ENCODE data around the gene RFC3. TPM values are rescaled to one million over a fixed set of nuclear protein-coding genes. Genes with fewer than 3 reads are reported as not detected.

RFC3 gene
- total and polyA plus RNA-seq, 2 of the 13 experiments (the other 11 are each of a cell fraction or from before 2014, with no cell fraction given), result 16.0 to 55.7 TPM

DNA sequence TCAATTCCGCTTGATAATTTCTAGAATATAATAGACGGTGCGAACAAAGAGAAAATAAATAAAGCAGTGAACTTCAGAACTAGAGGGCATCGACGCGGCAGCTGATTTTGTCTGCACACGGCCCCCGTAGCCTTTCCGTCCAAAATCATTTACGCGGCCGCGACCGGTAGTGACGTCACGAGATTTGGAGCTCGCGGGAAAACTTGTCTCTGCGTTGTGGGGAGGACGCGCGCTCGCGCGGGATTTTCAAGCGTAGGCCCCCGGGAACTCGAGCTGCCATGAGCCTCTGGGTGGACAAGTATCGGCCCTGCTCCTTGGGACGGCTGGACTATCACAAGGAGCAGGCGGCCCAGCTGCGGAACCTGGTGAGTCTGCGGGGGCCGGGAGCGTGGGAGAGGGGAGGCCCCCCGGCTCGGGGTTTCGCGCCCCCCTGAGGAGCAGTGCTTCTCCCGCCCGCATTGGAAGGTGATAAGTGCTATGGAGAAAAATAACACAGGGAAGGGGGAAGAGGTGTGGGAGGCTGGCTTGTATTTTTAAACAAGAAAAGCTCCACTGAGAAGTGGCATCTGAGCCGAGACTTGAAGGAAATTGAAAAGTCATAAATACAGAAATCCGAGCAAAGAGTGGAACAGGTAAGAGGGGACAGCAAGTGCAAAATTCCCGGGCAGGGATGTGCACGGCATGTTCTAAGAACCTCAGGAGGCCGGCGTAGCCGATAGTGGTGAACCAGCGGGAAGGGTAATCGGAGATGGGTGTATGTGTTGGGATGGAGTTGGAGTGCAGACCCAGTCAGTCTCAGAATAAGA lies at the start of gene RFC3 (continued):
- TF ChIP-seq, protein P1, sequence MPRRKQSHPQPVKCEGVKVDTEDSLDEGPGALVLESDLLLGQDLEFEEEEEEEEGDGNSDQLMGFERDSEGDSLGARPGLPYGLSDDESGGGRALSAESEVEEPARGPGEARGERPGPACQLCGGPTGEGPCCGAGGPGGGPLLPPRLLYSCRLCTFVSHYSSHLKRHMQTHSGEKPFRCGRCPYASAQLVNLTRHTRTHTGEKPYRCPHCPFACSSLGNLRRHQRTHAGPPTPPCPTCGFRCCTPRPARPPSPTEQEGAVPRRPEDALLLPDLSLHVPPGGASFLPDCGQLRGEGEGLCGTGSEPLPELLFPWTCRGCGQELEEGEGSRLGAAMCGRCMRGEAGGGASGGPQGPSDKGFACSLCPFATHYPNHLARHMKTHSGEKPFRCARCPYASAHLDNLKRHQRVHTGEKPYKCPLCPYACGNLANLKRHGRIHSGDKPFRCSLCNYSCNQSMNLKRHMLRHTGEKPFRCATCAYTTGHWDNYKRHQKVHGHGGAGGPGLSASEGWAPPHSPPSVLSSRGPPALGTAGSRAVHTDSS (CRISPR knock-in tag; conservative IDR thresholded peaks at IDR 0.05), result no peak
- TF ChIP-seq ZMYM4 (CRISPR knock-in tag; IDR thresholded peaks at IDR 0.05) (peak; percentile 100), ZNF510 (CRISPR knock-in tag; IDR thresholded peaks at IDR 0.05; ENCODE audit: low read depth) (no peak), HNRNPLL (IDR thresholded peaks at IDR 0.05; ENCODE audit: low read depth, low read length, poor library complexity, severe bottlenecking) (no peak), ZNF253 (CRISPR knock-in tag; IDR thresholded peaks at IDR 0.05; ENCODE audit: borderline replicate concordance) (0 out of 2 replicates have a peak, but pooled peaks have one; percentile 41), NR1H2 (CRISPR knock-in tag; IDR thresholded peaks at IDR 0.05; ENCODE audit: borderline replicate concordance, low read depth) (no peak), MAF1 (CRISPR knock-in tag; IDR thresholded peaks at IDR 0.05; ENCODE audit: borderline replicate concordance) (no peak), ARNT2 (CRISPR knock-in tag; IDR thresholded peaks at IDR 0.05; ENCODE audit: low read depth) (peak; percentile 98), TBL1XR1 (IDR thresholded peaks at IDR 0.05; ENCODE audit: borderline replicate concordance, low read length, partially characterized antibody) (peak; percentile 20), PRPF4 (IDR thresholded peaks at IDR 0.05; ENCODE audit: low read depth, low read length, poor library complexity, severe bottlenecking) (no peak), KDM4B (CRISPR knock-in tag; IDR thresholded peaks at IDR 0.05) (0 out of 2 replicates have a peak, but pooled peaks have one; percentile 15), KDM1A (CRISPR knock-in tag; IDR thresholded peaks at IDR 0.05) (no peak), NR2C2 (CRISPR knock-in tag; IDR thresholded peaks at IDR 0.05; ENCODE audit: borderline replicate concordance) (no peak; the same call in 1 of the 2 replicates), ZNF180 (CRISPR knock-in tag; IDR thresholded peaks at IDR 0.05; ENCODE audit: borderline replicate concordance, low read depth) (no peak), ZNF616 (CRISPR knock-in tag; IDR thresholded peaks at IDR 0.05; ENCODE audit: low read depth) (no peak), TP53 (CRISPR knock-in tag; conservative IDR thresholded peaks at IDR 0.05) (no peak), RFX5 (IDR thresholded peaks at IDR 0.05; ENCODE audit: low read depth, low read length) (peak; percentile 76)
- TF ChIP-seq, protein P2, sequence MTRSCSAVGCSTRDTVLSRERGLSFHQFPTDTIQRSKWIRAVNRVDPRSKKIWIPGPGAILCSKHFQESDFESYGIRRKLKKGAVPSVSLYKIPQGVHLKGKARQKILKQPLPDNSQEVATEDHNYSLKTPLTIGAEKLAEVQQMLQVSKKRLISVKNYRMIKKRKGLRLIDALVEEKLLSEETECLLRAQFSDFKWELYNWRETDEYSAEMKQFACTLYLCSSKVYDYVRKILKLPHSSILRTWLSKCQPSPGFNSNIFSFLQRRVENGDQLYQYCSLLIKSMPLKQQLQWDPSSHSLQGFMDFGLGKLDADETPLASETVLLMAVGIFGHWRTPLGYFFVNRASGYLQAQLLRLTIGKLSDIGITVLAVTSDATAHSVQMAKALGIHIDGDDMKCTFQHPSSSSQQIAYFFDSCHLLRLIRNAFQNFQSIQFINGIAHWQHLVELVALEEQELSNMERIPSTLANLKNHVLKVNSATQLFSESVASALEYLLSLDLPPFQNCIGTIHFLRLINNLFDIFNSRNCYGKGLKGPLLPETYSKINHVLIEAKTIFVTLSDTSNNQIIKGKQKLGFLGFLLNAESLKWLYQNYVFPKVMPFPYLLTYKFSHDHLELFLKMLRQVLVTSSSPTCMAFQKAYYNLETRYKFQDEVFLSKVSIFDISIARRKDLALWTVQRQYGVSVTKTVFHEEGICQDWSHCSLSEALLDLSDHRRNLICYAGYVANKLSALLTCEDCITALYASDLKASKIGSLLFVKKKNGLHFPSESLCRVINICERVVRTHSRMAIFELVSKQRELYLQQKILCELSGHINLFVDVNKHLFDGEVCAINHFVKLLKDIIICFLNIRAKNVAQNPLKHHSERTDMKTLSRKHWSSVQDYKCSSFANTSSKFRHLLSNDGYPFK (CRISPR knock-in tag; IDR thresholded peaks at IDR 0.05; ENCODE audit: borderline replicate concordance), result peak; percentile 77; the same call in 1 of the 2 replicates
- TF ChIP-seq, protein P3, sequence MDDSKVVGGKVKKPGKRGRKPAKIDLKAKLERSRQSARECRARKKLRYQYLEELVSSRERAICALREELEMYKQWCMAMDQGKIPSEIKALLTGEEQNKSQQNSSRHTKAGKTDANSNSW (CRISPR knock-in tag; IDR thresholded peaks at IDR 0.05; ENCODE audit: borderline replicate concordance), result 0 out of 2 replicates have a peak, but pooled peaks have one; percentile 27
- TF ChIP-seq, protein P4, sequence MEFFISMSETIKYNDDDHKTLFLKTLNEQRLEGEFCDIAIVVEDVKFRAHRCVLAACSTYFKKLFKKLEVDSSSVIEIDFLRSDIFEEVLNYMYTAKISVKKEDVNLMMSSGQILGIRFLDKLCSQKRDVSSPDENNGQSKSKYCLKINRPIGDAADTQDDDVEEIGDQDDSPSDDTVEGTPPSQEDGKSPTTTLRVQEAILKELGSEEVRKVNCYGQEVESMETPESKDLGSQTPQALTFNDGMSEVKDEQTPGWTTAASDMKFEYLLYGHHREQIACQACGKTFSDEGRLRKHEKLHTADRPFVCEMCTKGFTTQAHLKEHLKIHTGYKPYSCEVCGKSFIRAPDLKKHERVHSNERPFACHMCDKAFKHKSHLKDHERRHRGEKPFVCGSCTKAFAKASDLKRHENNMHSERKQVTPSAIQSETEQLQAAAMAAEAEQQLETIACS (CRISPR knock-in tag; IDR thresholded peaks at IDR 0.05), result peak; percentile 38; the same call in 1 of the 2 replicates
- TF ChIP-seq, protein P5, sequence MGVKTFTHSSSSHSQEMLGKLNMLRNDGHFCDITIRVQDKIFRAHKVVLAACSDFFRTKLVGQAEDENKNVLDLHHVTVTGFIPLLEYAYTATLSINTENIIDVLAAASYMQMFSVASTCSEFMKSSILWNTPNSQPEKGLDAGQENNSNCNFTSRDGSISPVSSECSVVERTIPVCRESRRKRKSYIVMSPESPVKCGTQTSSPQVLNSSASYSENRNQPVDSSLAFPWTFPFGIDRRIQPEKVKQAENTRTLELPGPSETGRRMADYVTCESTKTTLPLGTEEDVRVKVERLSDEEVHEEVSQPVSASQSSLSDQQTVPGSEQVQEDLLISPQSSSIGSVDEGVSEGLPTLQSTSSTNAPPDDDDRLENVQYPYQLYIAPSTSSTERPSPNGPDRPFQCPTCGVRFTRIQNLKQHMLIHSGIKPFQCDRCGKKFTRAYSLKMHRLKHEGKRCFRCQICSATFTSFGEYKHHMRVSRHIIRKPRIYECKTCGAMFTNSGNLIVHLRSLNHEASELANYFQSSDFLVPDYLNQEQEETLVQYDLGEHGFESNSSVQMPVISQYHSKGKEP (CRISPR knock-in tag; IDR thresholded peaks at IDR 0.05), result no peak
